CD1c-positive myeloid dendritic cell (primary cell): Measurements from ENCODE around the gene INPP5D.
"Not testable (repeated sequence)": the region's sequence is repeated elsewhere in the genome, so short reads cannot be mapped to it uniquely, and the experiment has no call there.

Experiments used
- DNase-seq: peaks from one replicate; pipeline ENCODE4 v3.0.0-alpha.2; 2016; ENCODE audit errors: extremely low spot score

Gene INPP5D

DNA sequence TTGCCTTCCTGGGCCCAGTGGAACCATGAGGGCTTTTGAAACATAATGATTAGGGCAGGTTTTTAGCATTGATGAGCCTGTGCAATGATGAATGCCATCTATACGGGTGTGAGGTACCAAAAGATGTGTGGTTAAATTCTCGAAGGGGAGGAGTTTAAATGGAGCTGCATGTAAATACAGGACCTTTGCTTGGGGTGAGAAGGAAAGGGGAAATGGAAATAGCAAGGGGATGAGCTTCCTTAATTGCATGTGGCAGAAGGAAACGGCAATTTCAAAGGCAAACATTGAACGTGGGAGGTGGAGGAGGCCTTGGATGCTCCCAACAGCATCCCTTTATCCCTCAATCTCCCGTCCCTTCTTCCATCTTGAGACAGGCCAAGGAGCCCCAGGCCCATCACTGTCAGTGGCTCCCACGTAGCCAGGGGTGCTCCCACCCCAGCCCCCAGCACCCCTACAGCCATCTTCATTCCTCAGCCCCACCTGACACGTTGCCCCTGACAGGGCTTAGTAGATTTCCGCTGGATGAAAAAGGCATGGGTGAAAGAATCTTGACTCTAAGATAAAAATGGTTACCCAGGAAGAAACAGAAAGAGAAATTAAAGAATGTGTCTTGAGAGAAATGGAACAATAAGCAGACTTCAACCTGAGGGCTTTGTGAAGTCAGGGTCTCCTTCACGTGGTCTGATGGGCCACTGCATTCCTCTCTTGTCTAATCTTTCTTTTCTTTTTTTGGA, 32.5 kb downstream of the INPP5D start:
- DNase-seq: peak; percentile 79

DNA sequence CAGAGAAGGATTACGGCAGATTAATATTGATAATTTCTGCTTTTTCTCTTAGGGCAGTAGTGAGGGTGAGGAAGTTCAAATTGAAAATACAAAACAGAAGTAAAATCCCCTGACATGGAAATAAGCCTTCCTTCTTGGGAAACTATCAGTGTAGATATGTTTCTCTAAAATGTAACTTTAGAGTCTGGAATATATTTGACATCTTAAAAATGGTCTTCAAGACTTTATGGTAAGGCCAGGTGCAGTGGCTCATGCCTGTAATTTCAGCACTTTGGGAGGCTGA, 33.0 kb downstream of the INPP5D start:
- peak; percentile 65 for DNase-seq

DNA sequence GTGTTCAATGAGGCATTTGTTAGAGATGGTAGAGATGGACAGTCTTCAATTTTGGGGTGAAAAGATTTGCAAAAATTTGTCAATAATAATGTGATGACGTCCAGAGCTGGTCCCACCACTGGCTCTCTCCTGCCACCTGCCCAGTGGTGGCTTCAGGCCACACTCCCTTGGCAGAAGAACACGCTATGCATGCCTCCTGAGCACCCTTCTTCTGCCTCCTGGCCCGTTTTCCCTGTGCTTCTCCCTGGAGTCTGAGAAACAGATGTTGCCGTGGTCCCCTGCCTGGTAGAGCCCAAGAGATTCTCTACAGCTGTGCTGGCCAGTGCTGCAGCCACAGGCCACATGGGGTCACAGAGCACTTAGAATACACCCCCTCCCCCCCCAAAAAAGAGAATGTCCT, 33.6 kb downstream of the INPP5D start:
- no peak for DNase-seq

DNA sequence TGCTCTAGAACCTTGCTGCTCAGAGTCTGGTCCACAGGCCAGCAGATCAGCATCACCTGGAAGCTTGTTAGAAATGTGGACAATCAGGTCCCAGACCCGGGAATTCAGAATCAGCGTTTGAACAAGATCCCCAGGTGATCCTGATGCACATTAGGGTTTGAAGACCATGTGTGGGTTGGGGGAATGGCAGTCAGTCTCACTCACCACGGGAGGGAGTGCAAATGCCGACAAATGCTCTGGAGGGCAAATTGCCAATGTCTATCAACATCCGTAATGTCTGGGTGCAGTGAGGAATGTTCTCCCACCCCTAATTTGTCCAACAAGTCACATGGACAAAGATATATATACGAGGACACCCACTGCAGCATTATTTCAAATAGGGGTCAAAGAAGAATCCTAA, 34.5 kb downstream of the INPP5D start:
- DNase-seq: no peak

DNA sequence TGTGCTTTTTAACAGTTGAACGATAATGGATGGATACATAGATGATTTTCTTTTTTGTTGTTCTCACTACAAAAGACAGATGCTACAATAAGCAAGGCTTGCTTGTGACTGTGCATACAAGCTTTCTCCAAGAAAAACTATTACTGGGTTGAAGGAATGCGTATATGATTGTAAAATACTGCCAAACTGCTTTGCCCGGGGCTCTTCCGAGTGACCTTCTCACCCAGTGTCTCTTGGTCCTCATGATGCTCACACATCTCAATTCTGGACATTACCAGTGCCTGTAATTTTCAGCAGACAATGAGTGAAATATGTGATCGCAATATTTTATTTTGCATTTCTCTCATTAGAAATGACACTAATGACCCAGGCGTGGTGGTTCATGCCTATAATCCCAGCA, 35.9 kb downstream of the INPP5D start:
- DNase-seq: no peak

DNA sequence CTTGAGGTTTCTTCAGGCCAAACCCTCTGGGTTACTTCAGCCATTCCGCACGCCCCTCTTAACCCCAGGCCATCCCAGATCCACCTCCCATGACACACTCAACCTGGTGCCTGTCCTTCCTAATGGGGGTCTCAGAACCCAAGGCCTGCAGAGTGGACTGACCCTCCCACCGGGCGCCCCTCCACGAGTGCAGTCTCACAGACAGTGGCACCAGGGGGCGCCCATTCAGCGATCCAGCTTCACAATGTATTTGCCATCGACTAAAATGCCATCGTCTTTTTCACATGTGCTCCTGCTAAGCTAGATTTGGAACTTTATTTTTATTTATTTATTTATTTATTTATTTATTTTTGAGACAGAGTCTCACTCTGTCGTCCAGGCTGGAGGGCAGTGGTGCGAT, 38.5 kb downstream of the INPP5D start:
- DNase-seq: no peak

DNA sequence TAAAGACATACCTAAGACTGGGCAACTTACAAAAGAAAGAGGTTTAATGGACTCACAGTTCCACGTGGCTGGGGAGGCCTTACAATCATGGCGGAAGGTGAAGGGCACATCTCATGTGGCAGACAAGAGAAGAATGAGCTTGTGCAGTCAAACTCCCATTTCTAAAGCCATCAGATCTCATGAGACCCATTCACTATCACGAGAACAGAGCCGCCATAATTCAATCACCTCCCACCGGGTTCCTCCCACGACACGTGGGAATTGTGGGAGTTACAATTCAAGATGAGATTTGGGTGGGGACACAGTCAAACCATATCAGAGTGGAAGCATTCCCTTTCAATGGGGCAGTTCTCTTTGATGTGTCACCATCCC, 39.7 kb downstream of the INPP5D start:
- DNase-seq: not testable (repeated sequence)

DNA sequence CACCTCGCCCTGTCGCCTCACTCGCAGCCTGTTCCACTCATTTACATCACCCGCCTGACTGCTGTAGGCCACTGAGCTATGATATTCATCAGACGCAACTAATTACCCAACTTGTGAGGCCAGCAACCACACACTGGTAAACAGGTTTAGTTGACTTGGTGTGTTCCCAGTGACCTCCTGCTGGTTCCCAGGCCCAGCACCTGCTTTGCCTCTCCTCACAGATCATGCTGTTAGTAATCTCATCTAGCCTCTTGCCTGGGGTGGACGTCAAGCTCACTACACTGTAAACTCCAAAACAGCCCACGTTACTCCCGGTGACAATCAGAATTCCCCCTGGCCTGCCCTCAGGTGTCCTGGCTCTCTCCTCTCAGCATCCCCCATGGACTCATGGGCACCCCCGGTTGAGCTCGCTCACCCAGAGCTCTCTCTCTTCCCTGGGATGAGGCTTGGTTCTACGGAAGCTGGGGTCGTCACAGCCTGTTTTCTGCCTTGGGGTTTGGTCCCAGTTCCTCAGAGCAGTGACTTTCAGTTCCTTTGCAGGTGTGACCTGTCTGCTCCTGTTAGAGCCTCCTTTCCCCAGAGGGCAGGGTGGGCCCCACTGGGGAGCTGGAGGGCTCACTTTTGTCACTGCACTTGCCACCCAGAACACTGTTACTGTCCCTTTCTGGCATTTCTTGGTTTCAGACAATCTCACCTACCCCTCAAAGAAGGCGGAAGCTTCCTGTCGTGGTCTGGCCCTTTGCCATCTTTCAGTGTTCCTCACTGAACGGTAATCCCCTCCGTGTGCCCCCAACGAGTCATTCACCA, 40.3 kb downstream of the INPP5D start:
- peak; percentile 33 for DNase-seq

DNA sequence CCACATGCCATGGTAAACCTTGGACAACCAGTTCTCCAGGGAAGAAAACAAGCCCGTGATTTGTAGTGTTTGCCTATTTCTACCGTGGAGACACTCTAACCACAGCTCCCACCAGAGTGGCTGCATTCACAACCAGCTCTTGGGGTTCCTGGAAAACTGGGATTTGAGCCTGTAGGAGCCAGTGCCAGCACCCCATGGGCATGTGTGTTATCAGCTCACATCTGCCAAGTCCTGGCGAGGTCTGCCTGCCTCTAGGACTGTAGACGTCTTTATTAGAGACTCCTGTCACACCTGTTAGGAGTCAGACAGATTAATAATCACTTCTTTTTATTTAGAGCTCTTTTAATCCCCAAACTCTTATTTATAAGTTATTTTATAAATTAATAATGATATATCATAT, 41.0 kb downstream of the INPP5D start:
- no peak for DNase-seq

DNA sequence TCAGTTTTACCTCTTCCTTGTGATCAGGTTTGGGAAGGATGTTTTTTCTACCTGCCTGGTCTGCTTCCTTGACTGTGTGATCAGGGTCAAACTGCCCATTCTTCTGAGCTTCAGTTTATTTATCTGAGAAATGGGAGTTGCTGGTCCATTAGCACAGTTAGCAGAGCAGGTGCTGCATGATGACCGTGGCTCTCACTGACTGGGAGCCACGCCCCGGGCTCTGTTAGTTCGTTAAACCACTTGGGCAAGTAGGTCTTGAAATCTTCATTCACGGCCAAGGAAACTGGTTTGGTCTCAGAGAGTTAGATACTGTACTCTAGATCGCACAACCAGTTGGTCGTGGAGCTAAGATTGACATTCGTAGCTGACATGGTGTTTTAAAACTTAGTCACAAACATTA, 41.7 kb downstream of the INPP5D start:
- no peak for DNase-seq

DNA sequence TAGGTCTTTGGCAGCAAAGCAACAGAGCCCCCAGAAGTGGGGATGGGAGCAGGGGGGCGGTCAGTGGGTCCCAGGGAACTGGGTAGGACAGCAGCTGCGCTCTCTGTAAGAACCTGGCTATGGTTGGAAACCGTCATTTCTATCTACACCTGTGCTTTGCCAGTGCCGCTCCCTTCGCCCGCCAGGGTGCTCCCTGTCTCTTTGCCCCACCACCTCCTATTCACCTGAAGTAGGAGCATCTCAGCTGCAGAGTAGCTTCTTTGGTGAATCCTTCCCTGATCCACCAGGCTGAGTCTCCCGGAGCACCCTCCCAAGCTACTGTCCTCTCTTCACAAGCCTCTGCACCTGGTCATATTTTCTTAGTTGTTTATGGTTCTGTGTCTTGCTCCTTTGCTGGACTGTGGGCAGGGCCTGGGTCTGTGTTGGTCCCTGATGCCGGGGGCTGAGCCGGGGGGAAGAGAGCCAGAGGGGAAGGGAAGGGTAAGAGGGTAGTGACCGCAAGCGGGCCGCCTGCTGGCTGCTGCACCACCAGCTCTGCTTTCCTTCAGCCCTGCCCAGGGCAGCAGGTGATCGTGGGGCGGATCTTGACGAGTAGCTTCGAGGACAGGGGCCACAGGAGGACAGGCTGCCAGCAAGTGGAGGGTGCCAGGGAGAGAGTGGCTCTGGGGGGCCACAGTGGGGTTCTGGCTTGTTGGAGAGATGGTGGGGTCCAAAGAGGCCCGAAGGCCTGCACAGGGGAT, 45.2 kb downstream of the INPP5D start:
- DNase-seq: no peak

DNA sequence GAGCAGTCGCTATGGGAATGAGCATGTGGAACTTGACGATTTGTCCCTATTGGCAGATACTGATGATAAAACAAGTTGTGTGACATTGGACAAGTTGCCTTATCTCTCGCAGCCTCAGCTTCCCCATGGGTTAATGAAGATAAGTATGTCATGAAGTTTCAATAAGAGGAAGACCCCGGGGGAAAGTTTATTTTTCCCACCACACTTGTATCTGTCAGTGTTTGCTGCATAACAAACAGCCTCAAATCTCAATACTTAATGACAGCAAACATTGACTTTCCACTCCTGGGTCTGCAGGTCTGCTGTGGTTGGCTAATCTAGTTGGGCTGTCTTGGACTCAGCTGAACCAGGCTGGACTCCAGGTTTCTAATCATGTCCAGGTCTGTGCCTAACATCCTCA, 45.8 kb downstream of the INPP5D start:
- DNase-seq: no peak

DNA sequence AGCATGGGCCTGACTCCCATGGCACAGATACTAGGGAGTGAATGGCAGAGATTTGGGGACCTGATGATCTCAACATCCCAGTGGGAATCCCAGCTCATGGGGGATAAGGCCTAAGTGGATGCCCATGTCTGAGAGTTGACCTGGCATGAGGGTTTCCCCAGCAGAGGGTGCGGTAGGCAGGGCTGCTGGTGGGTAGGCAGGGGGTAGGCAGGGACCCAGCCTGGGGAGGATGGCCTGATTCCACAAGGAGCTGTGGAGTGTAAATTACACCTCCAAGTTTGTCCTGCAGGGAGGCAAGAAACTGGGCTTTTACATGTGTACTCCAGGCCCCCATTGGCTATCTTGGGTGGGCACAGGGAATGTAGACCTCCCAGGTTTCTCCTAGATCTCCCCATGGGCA, 46.9 kb downstream of the INPP5D start:
- no peak for DNase-seq

DNA sequence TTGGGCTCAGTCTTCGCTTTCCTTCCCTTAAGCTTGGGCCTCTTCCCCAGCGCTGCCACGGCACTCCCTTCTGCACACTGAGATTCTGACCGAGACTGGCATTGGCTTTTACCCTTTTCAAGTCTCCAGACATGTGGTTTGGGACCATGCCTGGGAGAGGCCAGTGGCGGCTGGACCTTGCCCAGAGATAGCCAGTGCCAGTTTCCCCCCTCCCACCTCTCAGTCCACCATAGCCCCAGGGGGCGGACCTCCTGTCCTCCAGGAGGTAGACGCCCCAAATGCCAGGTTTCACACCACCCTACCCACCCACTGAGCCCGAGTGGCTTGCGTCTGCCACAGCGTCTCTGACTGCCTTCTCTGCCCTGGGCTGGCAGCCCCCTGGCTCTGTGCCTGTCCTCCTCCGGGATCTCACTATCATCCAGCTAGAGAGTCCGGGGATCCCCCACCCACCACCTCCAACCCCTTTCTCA, 47.7 kb downstream of the INPP5D start:
- no peak for DNase-seq

DNA sequence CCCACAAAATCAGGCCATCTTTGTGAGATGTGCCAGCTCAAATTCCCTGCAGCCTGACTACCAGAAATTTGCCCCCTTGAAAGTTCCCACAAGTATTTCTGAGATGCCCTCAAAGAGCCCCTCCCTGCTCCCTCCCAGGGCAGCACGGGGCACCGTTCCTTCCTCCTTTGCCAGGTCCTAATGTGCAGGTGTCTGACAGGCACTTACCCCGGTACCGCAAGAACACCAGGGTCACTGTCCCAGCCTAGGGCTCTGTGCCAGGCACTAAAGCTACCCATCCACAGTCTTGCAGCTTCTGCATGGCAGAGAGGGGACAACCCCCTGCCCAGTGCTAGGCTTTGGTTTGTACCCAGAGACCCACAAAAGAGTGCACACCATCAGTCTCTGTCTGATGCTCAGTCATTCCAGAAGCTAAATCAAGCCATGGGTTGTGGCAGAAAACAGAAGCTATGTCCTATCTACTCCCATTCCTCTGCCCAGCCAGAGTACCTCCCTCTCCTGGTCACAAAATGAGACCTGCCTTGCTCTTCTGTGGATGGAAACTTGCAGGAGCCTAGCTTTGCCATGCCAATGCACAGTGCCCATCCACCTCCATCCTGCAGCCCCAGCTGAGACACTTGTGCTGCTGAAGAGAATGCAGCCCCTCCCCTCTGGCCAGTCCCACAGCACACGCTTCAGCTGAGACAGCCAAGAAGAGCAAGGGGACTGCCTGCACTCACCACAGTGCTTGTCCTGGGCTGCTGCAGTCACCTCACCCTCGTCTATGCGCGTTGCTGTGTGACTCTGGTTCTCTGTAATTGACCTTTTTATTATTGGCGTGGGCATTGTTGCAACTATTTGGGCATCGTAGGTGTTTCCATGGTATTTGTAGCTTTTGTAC, 48.7 kb downstream of the INPP5D start:
- no peak for DNase-seq

DNA sequence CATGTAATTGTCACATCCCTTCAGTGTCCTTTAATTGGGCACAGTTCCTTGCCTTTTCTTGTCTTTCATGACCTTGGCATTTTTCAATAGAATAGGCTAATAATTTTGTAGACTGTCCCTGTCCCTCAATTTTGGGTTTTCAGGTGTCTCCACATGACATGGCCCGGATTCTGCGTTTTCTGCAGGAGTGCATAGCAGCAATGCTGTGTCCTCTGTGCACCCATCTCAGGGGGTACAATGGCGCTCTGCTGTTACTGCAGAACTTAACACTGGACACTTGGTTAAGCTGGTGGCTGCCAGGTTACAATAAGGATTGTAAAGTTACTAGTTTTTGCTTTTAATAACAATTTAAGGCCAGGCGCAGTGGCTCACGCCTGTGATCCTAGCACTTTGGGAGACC, 51.3 kb downstream of the INPP5D start:
- no peak for DNase-seq

DNA sequence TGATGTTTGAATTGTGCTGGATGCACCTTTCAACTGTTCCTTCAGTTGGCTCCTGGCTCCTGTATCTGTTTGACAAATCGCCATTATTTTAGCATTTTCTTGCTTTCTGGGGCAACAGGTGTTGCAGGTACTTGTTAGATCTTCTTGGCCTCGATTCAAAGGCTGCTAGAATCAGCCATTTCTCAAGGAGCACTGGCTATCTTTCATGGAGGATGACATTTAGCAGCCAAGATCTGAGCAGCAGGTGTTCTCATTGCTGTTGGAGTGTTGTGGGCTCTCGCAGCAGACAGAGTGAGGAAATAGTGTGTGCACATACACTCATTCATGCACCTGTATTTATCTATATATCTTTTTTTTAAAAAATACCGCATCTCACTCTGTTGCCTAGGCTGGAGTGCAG, 52.2 kb downstream of the INPP5D start:
- DNase-seq: no peak

DNA sequence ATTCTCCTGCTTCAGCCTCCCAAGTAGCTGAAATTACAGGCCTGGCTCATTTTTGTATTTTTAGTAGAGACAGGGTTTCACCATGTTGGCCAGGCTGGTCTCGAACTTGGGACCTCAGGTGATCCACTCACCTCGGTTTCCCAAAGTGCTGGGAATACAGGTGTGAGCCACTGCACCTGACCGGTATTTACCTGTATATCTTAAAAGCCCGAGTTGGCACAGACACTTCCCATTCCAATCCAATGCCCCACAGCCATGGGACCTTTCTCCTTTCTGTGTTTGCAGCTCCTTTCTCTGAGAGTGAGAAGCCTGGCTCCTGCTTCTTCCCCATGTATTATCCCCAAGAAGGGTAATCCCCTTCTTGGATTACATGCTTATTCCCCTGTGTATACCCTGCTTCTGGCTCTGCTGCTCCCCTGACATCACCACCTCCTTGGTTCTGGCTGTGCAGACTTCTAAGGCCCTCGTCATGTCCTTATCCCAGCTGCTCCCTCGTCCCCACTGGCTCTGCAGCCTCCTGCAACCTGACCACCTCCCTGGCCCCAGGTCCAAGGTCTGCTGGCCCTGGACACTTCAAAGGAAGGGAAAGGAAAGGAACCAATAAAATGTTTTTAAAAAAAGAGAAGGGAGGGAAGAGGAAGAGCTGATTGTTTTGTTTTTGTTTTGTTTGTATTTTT, 52.8 kb downstream of the INPP5D start:
- no peak for DNase-seq

DNA sequence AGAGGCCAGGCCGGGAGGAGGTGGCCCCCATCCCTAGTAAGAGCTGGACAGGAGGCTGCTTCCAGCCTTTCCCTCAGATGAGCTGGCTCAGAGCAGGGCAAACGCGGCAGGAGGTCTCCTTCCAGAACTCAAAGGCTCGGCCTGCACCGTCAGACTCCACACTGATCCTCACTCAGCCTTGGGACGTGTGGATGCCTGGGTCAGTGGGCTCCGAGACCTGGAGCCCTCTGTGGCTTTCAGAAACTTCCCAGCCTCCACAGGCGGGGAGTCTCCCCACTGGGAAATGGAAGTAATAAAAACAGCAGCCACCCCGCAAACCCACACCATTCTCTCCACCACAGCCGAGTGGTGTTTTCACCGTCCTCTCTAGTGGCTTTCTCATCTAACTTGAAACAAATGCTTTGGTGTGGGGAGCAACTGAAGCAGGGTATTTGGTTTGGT, 54.3 kb downstream of the INPP5D start:
- DNase-seq: no peak

DNA sequence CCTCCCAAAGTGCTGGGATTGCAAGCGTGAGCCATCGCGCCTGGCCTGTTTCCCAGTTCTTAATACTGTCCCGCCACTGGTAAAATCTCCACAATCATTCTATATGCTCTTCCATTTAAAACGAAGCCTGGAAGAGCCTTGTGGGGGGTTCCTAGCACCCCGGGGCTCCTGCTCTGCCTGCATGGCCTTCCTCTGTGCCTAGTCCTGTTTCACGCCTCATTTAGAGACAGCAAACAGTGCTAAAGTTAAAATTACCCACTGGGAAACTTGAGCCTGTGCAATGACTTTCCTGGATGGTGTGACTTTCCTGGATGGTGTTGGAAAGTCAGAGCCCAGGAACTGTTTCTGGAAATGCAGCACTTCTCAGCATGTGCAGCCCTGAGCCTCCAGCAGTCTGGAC, 55.0 kb downstream of the INPP5D start:
- DNase-seq: no peak

DNA sequence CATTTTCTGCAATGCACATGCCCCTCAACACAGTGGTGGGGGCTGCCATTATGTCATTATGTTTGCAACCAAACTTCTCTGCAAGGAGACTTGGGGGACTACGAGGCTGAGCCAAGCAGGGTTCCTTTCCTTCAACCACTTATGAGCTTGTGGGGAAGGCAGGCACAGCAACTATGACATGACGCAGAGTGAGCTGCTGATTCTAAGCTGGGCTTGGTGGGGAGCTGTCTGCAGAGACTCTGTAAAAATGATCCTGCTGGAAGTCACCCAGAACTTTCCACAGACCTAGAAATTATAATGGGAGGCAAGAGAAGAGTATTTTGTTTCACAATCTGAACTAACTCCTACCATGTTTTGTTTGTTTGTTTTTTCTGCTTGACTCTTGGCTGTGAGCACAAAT, 55.6 kb downstream of the INPP5D start:
- no peak for DNase-seq
